Ishikawa (cell line): Measurements from ENCODE around the gene SLC25A18.

ENCODE experiments used
- EP300 ChIP-seq: IDR thresholded peaks from 2 replicates; pipeline ENCODE4 v1.6.1; 2012; ENCODE audit warnings: borderline replicate concordance
- FOXM1 ChIP-seq: IDR thresholded peaks from 2 replicates; pipeline ENCODE4 v1.6.1; 2012; ENCODE audit warnings: low read depth, borderline replicate concordance
- NFIC ChIP-seq: IDR thresholded peaks from 2 replicates; pipeline ENCODE4 v1.6.1; 2012

DNA sequence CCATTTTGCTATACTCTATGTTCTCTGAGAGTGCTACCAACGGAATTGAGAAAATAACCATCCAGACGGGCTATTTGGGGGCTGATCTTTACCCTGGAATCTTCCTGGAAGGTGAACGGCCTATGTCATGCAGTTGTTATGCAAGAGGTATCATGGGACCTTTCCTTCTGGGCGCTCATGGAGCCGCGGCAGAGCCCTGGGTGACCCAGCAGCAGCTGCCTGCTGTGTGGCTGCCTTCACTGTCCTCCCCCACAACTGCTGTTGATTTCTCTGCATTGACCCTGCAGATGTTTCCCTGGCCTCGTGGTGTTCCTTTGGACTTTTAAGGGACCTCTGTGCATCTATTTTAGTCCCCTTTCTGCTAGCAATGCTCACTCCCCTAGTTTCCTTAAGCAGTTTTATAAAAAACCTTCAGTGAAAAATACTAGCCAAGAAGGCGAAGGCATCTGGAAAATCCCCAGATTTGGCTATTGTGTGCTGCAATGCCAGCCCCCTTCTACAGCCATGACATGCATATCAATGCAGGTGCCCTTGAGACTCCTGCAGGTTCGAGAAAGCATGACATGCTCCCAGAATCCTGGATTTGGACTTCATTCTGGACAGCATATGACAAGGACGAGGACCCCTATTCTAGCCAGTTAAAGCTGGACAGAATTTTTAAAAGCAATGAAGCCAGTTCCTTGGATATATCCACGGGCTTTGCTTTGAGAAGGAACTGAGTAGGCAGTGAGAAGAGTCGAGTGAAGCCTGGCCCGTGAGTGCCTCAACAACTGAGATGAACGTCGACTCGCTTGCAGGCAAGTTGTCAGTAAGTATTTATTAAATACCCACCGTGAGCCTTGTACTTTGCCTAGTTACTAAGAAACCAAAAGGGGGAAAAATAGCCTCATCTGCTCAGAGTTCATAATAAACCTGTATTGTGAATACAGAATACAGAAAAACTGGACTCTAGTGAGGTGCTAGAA is at the start of gene SLC25A18:
- TF ChIP-seq EP300 (no peak), NFIC (no peak), FOXM1 (no peak)
